Inflammatory macrophage treated with lipopolysaccharide for 1 hour (primary cell): ENCODE data around the gene BCOR.

ENCODE experiments used
- DNase-seq, 2 donors: peaks; one replicate each; pipeline ENCODE4 v3.0.0-alpha.2; 2020 to 2022

The BCOR gene

GRCh38 chrX:40097141-40097503, 636 bp downstream of the BCOR start:
- DNase-seq = no peak

GRCh38 chrX:40096395-40097091, 1.2 kb downstream of the BCOR start:
- DNase-seq = peak; percentile 56 to 81

GRCh38 chrX:40095583-40096394, 2.0 kb downstream of the BCOR start:
- peak; percentile 27 to 59 for DNase-seq

- DNase-seq = peak; percentile 30 to 53
Observed at GRCh38 chrX:40094900-40095582, 2.7 kb downstream of the BCOR start.

GRCh38 chrX:40094041-40094899, 3.5 kb downstream of the BCOR start:
- peak in 1 of 2 donors; percentile 18 for DNase-seq

GRCh38 chrX:40093586-40093985, 4.2 kb downstream of the BCOR start:
- DNase-seq = no peak

- no peak for DNase-seq
Observed at GRCh38 chrX:40092808-40093435, 4.8 kb downstream of the BCOR start.

- no peak for DNase-seq
Observed at GRCh38 chrX:40091691-40092421, 5.9 kb downstream of the BCOR start.

GRCh38 chrX:40090961-40091360, 6.8 kb downstream of the BCOR start:
- DNase-seq = no peak

- DNase-seq = no peak
Observed at GRCh38 chrX:40090050-40090804, 7.5 kb downstream of the BCOR start.

GRCh38 chrX:40088803-40089540, 8.8 kb downstream of the BCOR start:
- DNase-seq = no peak

GRCh38 chrX:40088299-40088625, 9.5 kb downstream of the BCOR start:
- DNase-seq = no peak

GRCh38 chrX:40087425-40088298, 10.1 kb downstream of the BCOR start:
- DNase-seq = no peak

- DNase-seq = no peak
Observed at GRCh38 chrX:40086569-40087335, 11.0 kb downstream of the BCOR start.

GRCh38 chrX:40085714-40086113, 12.0 kb downstream of the BCOR start:
- DNase-seq = no peak

GRCh38 chrX:40085102-40085551, 12.6 kb downstream of the BCOR start:
- no peak for DNase-seq

GRCh38 chrX:40084471-40085101, 13.2 kb downstream of the BCOR start:
- no peak for DNase-seq

- no peak for DNase-seq
Observed at GRCh38 chrX:40083979-40084359, 13.8 kb downstream of the BCOR start.
